H1 (cell line): ENCODE results near the gene CELA2A. TPM values are rescaled to one million over a fixed set of nuclear protein-coding genes. Genes with fewer than 3 reads are reported as not detected.

Experiments
- CTCF ChIA-PET: fragments of 300-600 bp; sonication (Branson Sonifier 250); formaldehyde crosslinking; loops from one replicate; lab custom pipeline; 2021; ENCODE audit not compliant: partially characterized antibody; lab: Charles Lee
- POLR2A ChIA-PET: fragments of 300-600 bp; sonication (Branson Sonifier 250); formaldehyde crosslinking; loops from one replicate; lab custom pipeline; 2021; ENCODE audit warnings: inconsistent platforms; ENCODE audit not compliant: partially characterized antibody; lab: Charles Lee
- DNase-seq, 2 experiments: peaks; one replicate each; pipeline versions ENCODE4 v3.0.0 to v3.0.0-alpha.2; 2010 to 2022; ENCODE audit warnings: low spot score in 2 of 2, low read depth in 1 of 2, mixed read lengths in 1 of 2
- FAIRE-seq: peaks from 2 replicates; lab custom pipeline; 2011; peaks lifted over from hg19 to GRCh38; lab: Jason Lieb, UNC
- H2AFZ ChIP-seq: 2 replicates; pipeline ENCODE4 v1.8.1; 2012; ENCODE audit warnings: low read length, inconsistent platforms
- H2AK5ac ChIP-seq: 2 replicates; pipeline ENCODE4 v1.6.1; 2013; ENCODE audit warnings: low read depth, low read length
- H2BK120ac ChIP-seq: replicated peaks from 2 replicates; pipeline ENCODE3; 2013; ENCODE audit warnings: low read depth, low read length, inconsistent platforms
- H2BK12ac ChIP-seq: 2 replicates; pipeline ENCODE4 v1.6.1; 2013; ENCODE audit warnings: low read depth, low read length
- H2BK15ac ChIP-seq: 2 replicates; pipeline ENCODE4 v1.6.1; 2013; ENCODE audit warnings: low read length
- H2BK20ac ChIP-seq: 2 replicates; pipeline ENCODE4 v1.6.1; 2013; ENCODE audit warnings: low read length
- H2BK5ac ChIP-seq: 2 replicates; pipeline ENCODE4 v1.6.1; 2013; ENCODE audit warnings: low read depth, low read length
- H3K14ac ChIP-seq: 2 replicates; pipeline ENCODE4 v1.6.1; 2013; ENCODE audit warnings: inconsistent platforms; ENCODE audit not compliant: insufficient read length
- H3K18ac ChIP-seq: 2 replicates; pipeline ENCODE4 v1.6.1; 2013; ENCODE audit warnings: low read length; ENCODE audit errors: extremely low read depth
- H3K23ac ChIP-seq: 2 replicates; pipeline ENCODE4 v1.6.1; 2013; ENCODE audit warnings: inconsistent platforms; ENCODE audit not compliant: insufficient read length
- H3K23me2 ChIP-seq: 2 replicates; pipeline ENCODE4 v1.6.1; 2013; ENCODE audit warnings: low read depth, low read length
- H3K27ac ChIP-seq: 2 replicates; pipeline ENCODE4 v1.6.1; 2011; ENCODE audit warnings: low read depth, low read length, inconsistent platforms
- H3K27me3 ChIP-seq, 4 experiments: replicated peaks in 1 of 4; 1 replicate in 1 of 4; 2 replicates in 3 of 4; pipeline versions ENCODE4 v1.6.1 to v1.8.1; 2011 to 2013; ENCODE audit warnings: low read length in 3 of 4, mild to moderate bottlenecking in 3 of 4, inconsistent platforms in 2 of 4, mixed read lengths in 2 of 4, moderate library complexity in 1 of 4; ENCODE audit not compliant: control insufficient read depth in 3 of 4, insufficient read depth in 3 of 4; ENCODE audit errors: extremely low read depth in 1 of 4
- H3K36me3 ChIP-seq, 4 experiments: 2 replicates each; pipeline versions ENCODE4 v1.6.1 to v1.8.1; 2011 to 2013; ENCODE audit warnings: mild to moderate bottlenecking in 4 of 4, low read length in 3 of 4, moderate library complexity in 2 of 4, control low read depth in 1 of 4, inconsistent platforms in 1 of 4; ENCODE audit not compliant: insufficient read depth in 4 of 4, control insufficient read depth in 2 of 4
- H3K4ac ChIP-seq: replicated peaks from 2 replicates; pipeline ENCODE3; 2013; ENCODE audit warnings: low read length, low read depth, mixed read lengths, inconsistent platforms; ENCODE audit not compliant: insufficient read length
- H3K4me1 ChIP-seq, 4 experiments: replicated peaks in 1 of 4; 1 replicate in 1 of 4; 2 replicates in 3 of 4; pipeline versions ENCODE4 v1.6.1 to v1.8.1; 2011 to 2013; ENCODE audit warnings: low read length in 3 of 4, inconsistent platforms in 2 of 4, mixed read lengths in 1 of 4; ENCODE audit not compliant: insufficient read depth in 4 of 4, control insufficient read depth in 3 of 4
- H3K4me2 ChIP-seq, 2 experiments: 2 replicates each; pipeline versions ENCODE4 v1.6.1 to v1.8.1; 2011 to 2013; ENCODE audit warnings: low read depth in 2 of 2, low read length in 2 of 2, control low read depth in 1 of 2, inconsistent platforms in 1 of 2, mild to moderate bottlenecking in 1 of 2; ENCODE audit not compliant: insufficient read depth in 1 of 2
- H3K4me3 ChIP-seq, 4 experiments: fragments of 200-600, 300-600 bp in 1 of 4; sonication (generic), shearing (Covaris generic), sonication (Bioruptor Twin) in 1 of 4; 2 replicates each; pipeline versions ENCODE4 v1.5.1 to v1.8.1; 2011 to 2016; ENCODE audit warnings: low read length in 4 of 4, low read depth in 3 of 4, control low read depth in 2 of 4, inconsistent platforms in 2 of 4, mild to moderate bottlenecking in 2 of 4, mixed read lengths in 1 of 4, moderate library complexity in 1 of 4; ENCODE audit not compliant: insufficient read depth in 2 of 4; ENCODE audit errors: extremely low read depth in 1 of 4
- H3K56ac ChIP-seq: replicated peaks from 2 replicates; pipeline ENCODE3; 2013; ENCODE audit warnings: low read depth, mild to moderate bottlenecking, mixed read lengths, low read length, inconsistent platforms; ENCODE audit not compliant: insufficient read length
- H3K79me1 ChIP-seq: 2 replicates; pipeline ENCODE4 v1.6.1; 2013; ENCODE audit warnings: low read depth, low read length, control low read depth
- H3K79me2 ChIP-seq, 2 experiments: 2 replicates each; pipeline versions ENCODE4 v1.6.1 to v1.8.1; 2012 to 2013; ENCODE audit warnings: low read length in 2 of 2, mild to moderate bottlenecking in 2 of 2, inconsistent platforms in 1 of 2; ENCODE audit not compliant: insufficient read depth in 2 of 2, control insufficient read depth in 1 of 2
- H3K9ac ChIP-seq, 4 experiments: replicated peaks in 1 of 4; 1 replicate in 1 of 4; 2 replicates in 3 of 4; pipeline versions ENCODE4 v1.6.1 to v1.8.1; 2011 to 2013; ENCODE audit warnings: low read depth in 3 of 4, low read length in 3 of 4, control low read depth in 2 of 4, mild to moderate bottlenecking in 2 of 4, moderate library complexity in 2 of 4, inconsistent platforms in 1 of 4; ENCODE audit errors: extremely low read depth in 1 of 4
- H3K9me3 ChIP-seq, 2 experiments: 2 replicates each; pipeline versions ENCODE4 v1.6.1 to v1.8.1; 2012 to 2013; ENCODE audit warnings: mild to moderate bottlenecking in 2 of 2, moderate library complexity in 2 of 2, control low read depth in 1 of 2, inconsistent platforms in 1 of 2, low read depth in 1 of 2, low read length in 1 of 2, mixed read lengths in 1 of 2; ENCODE audit not compliant: insufficient read depth in 2 of 2
- H4K20me1 ChIP-seq, 2 experiments: replicated peaks in 1 of 2; 2 replicates each; pipeline versions ENCODE3 to v1.8.1; 2011 to 2013; ENCODE audit warnings: inconsistent platforms in 2 of 2, low read length in 2 of 2, mild to moderate bottlenecking in 1 of 2; ENCODE audit not compliant: insufficient read depth in 2 of 2, control insufficient read depth in 1 of 2
- H4K5ac ChIP-seq: 2 replicates; pipeline ENCODE4 v1.6.1; 2013; ENCODE audit warnings: low read length, low read depth, mixed read lengths, inconsistent platforms; ENCODE audit not compliant: insufficient read length
- H4K8ac ChIP-seq: 2 replicates; pipeline ENCODE4 v1.8.0; 2013; ENCODE audit warnings: mild to moderate bottlenecking, moderate library complexity, low read length, inconsistent platforms; ENCODE audit not compliant: insufficient read depth; ENCODE audit errors: extremely low read depth
- H4K91ac ChIP-seq: replicated peaks from 2 replicates; pipeline ENCODE3; 2013; ENCODE audit warnings: low read length, mixed read lengths, inconsistent platforms; ENCODE audit not compliant: insufficient read length
- JUND ChIP-seq: IDR thresholded peaks from 2 replicates; pipeline ENCODE4 v1.6.1; 2011; ENCODE audit warnings: mild to moderate bottlenecking, improper control_type of control experiment, low read length
- RAD21 ChIP-seq, 2 experiments: IDR thresholded peaks in 1 of 2; conservative IDR thresholded peaks in 1 of 2; 2 replicates each; pipeline ENCODE4 v1.6.1; 2011; ENCODE audit warnings: low read depth in 2 of 2, low read length in 2 of 2, improper control_type of control experiment in 1 of 2, inconsistent platforms in 1 of 2, mild to moderate bottlenecking in 1 of 2, moderate library complexity in 1 of 2
- RBBP5 ChIP-seq: IDR thresholded peaks from 2 replicates; pipeline ENCODE4 v1.7.1; 2012; ENCODE audit warnings: low read depth, mild to moderate bottlenecking, inconsistent platforms, low read length, moderate library complexity, borderline replicate concordance
- SP1 ChIP-seq: IDR thresholded peaks from 2 replicates; pipeline ENCODE4 v1.6.1; 2011; ENCODE audit warnings: low read depth, low read length
- SP4 ChIP-seq: IDR thresholded peaks from 2 replicates; pipeline ENCODE4 v1.6.1; 2012; ENCODE audit warnings: low read length, inconsistent platforms
- TAF7 ChIP-seq: optimal IDR thresholded peaks from 2 replicates; pipeline ENCODE3; 2011; ENCODE audit warnings: low read depth, mild to moderate bottlenecking, inconsistent platforms, low read length, moderate library complexity, borderline replicate concordance
- YY1 ChIP-seq: IDR thresholded peaks from 2 replicates; pipeline ENCODE4 v1.6.1; 2011; ENCODE audit warnings: low read depth, mild to moderate bottlenecking, low read length
- whole genome bisulfite sequencing, 2 experiments: shearing (Covaris generic) in 1 of 2; methylation state at CpG; one replicate each; pipeline versions ENCODE4 v1.1.6 to v1.1.7; 2013 to 2015; ENCODE audit warnings: low lambda C conversion rate in 2 of 2, mixed read lengths in 2 of 2, inconsistent platforms in 1 of 2, low coverage in 1 of 2, missing lambda C conversion rate in 1 of 2; ENCODE audit not compliant: insufficient replicate concordance in 2 of 2, insufficient coverage in 1 of 2, insufficient read length in 1 of 2; ENCODE audit errors: extremely low coverage in 1 of 2, missing lambda C conversion rate in 1 of 2; 5-methylcytosine and 5-hydroxymethylcytosine counted together
- polyA plus RNA-seq, 7 experiments: library from polyadenylated mRNA; depleted of rRNA in 3 of 7; stranded (reverse) in 5 of 7; unstranded in 2 of 7; fragments of >200 nt in 5 of 7; fragments of 200-250 nt in 2 of 7; gene quantifications; 1 replicate in 5 of 7; 2 replicates in 1 of 7; 4 replicates in 1 of 7; pipeline versions ENCODE4 v1.2.1 to v1.2.3, GENCODE V29; 2011 to 2013; ENCODE audit warnings: missing spikeins in 2 of 7, mixed read lengths in 2 of 7
- total RNA-seq: library from RNA; stranded (reverse); fragmentation: NEBNext Ultra II Directional; extraction: Animal tissue kit (Norgen Biotek cat#: 25700); gene quantifications from 2 replicates; pipeline ENCODE4 v1.2.1, GENCODE V29; 2021
- TF ChIP-seq, protein P1 (sequence below): IDR thresholded peaks from 2 replicates; pipeline ENCODE4 v1.6.1; 2011; ENCODE audit warnings: low read depth, mild to moderate bottlenecking, low read length; ENCODE audit not compliant: insufficient read depth
- TF ChIP-seq, protein P2 (sequence below): IDR thresholded peaks from 2 replicates; pipeline ENCODE4 v1.6.1; 2012; ENCODE audit warnings: low read length, inconsistent platforms

Gene CELA2A
- total and polyA plus RNA-seq, 2 of the 8 experiments (the other 6 are each of a cell fraction or from before 2014, with no cell fraction given): not detected

DNA sequence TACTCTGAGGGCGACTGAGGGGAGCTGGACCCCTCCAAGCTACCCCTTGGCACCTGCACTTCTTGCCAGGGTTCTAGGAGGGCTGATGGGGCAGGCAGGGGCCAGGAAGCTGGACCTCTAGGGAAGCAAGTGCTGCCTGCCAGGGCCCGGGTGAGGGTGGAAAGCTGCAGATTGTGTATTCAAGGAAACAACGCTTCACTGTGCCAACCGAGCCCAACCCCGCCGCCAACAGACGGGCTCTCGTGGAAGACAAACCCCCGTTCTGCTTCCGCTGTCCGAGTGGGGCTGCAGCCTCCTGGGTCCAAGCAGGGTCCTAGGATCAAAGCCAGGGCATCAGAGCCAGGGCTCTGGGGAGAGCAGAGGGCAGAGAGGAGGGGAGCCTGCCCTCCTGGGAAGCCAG, 43.7 kb upstream of the CELA2A start:
- no peak overlapping the region for H2BK12ac ChIP-seq
- H2BK5ac ChIP-seq: no peak overlapping the region
- H3K14ac ChIP-seq: no peak overlapping the region
- H3K23ac ChIP-seq: no peak overlapping the region
- no peak overlapping the region for H3K4me2 ChIP-seq
- peaks cover 0 to 25% (median 4%) of the 10 kb centered on the region in 4 experiments; a peak in 6 of 7 replicates for H3K4me1 ChIP-seq
- no peak overlapping the region for H4K5ac ChIP-seq
- no peak overlapping the region for H3K56ac ChIP-seq
- no peak for TF ChIP-seq RAD21 (IDR thresholded peaks at IDR 0.05 in 1 of 2, conservative IDR thresholded peaks at IDR 0.05 in 1 of 2; ENCODE audit: low read depth in 2 of 2, low read length in 2 of 2)
- no peak for TF ChIP-seq JUND
- no peak for TF ChIP-seq SP1
- TF ChIP-seq, protein P1, sequence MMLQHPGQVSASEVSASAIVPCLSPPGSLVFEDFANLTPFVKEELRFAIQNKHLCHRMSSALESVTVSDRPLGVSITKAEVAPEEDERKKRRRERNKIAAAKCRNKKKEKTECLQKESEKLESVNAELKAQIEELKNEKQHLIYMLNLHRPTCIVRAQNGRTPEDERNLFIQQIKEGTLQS: no peak
- TF ChIP-seq SP4: no peak
- no peak for TF ChIP-seq TAF7
- TF ChIP-seq, protein P2, sequence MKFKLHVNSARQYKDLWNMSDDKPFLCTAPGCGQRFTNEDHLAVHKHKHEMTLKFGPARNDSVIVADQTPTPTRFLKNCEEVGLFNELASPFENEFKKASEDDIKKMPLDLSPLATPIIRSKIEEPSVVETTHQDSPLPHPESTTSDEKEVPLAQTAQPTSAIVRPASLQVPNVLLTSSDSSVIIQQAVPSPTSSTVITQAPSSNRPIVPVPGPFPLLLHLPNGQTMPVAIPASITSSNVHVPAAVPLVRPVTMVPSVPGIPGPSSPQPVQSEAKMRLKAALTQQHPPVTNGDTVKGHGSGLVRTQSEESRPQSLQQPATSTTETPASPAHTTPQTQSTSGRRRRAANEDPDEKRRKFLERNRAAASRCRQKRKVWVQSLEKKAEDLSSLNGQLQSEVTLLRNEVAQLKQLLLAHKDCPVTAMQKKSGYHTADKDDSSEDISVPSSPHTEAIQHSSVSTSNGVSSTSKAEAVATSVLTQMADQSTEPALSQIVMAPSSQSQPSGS: no peak
- no peak for TF ChIP-seq RBBP5
- no peak for TF ChIP-seq YY1
- peaks cover 0 to 19% (median 14%) of the 10 kb centered on the region in 4 experiments; a peak in 6 of 7 replicates for H3K27me3 ChIP-seq
- H3K18ac ChIP-seq: no peak overlapping the region
- no peak overlapping the region for H3K27ac ChIP-seq
- no peak overlapping the region for H3K4me3 ChIP-seq
- peaks cover 8% of the 10 kb centered on the region for H3K23me2 ChIP-seq
- FAIRE-seq (no peak), DNase-seq (no peak)
- ChIA-PET POLR2A (no interaction called here), CTCF (interaction anchor here (0.6 to 3.3 kb wide), 4 partner anchors 19 to 385 kb away, joined by 3 to 15 read pairs (median 4); no protein-coding TSS in a partner anchor)
- no peak overlapping the region for H3K4ac ChIP-seq
- H2BK120ac ChIP-seq: no peak overlapping the region
- WGBS, 2 experiments: 89% methylated on average over 11 of the region's 11 CpGs; no CpG with 5 or more reads in 1 of the 2 experiments
- no peaks in the 10 kb centered on the region; the same call in 1 of the 2 replicates for H3K79me1 ChIP-seq
- no peaks in the 10 kb centered on the region for H3K79me2 ChIP-seq
- H4K20me1 ChIP-seq: peaks cover 2 to 7% of the 10 kb centered on the region in 2 experiments
- H4K91ac ChIP-seq: no peak overlapping the region
- no peak overlapping the region for H2AFZ ChIP-seq
- H2AK5ac ChIP-seq: no peak overlapping the region
- no peak overlapping the region for H2BK15ac ChIP-seq
- no peaks in the 10 kb centered on the region for H3K9me3 ChIP-seq
- H2BK20ac ChIP-seq: no peak overlapping the region
- no peaks in the 10 kb centered on the region for H3K36me3 ChIP-seq
- no peak overlapping the region for H3K9ac ChIP-seq
- no peak overlapping the region for H4K8ac ChIP-seq
